Kidney (tissue), 14 donors: ENCODE measurements around the gene HMX2. TPM values are rescaled to one million over a fixed set of nuclear protein-coding genes. Genes with fewer than 3 reads are reported as not detected.

Experiments used
- DNase-seq, 5 donors: peaks; one replicate each; pipeline ENCODE4 v3.0.0-alpha.2; 2013 to 2020
- FAIRE-seq: peaks from 2 replicates; lab custom pipeline; 2012; peaks lifted over from hg19 to GRCh38; lab: Jason Lieb, UNC
- H3K27ac ChIP-seq, 2 donors: one replicate each; pipeline ENCODE4 v1.7.0; 2013; ENCODE audit warnings: low read depth in 2 of 2, low read length in 2 of 2, inconsistent platforms in 1 of 2
- H3K27me3 ChIP-seq: one replicate; pipeline ENCODE4 v1.7.1; 2013; ENCODE audit warnings: low read length, inconsistent platforms; ENCODE audit not compliant: control insufficient read depth, insufficient read depth
- H3K36me3 ChIP-seq, 3 donors: one replicate each; pipeline versions ENCODE4 v1.7.0 to v1.7.1; 2013; ENCODE audit warnings: low read length in 3 of 3, control low read depth in 1 of 3, inconsistent platforms in 1 of 3; ENCODE audit not compliant: insufficient read depth in 3 of 3, control insufficient read depth in 2 of 3
- H3K4me1 ChIP-seq, 3 donors: one replicate each; pipeline versions ENCODE4 v1.7.0 to v1.7.1; 2013; ENCODE audit warnings: low read length in 3 of 3, inconsistent platforms in 1 of 3, low read depth in 1 of 3; ENCODE audit not compliant: control insufficient read depth in 2 of 3, insufficient read depth in 2 of 3
- H3K4me3 ChIP-seq, 3 donors: one replicate each; pipeline versions ENCODE4 v1.7.0 to v1.8.1; 2013; ENCODE audit warnings: low read length in 3 of 3, control low read depth in 1 of 3, inconsistent platforms in 1 of 3
- H3K9ac ChIP-seq, 3 donors: one replicate each; pipeline versions ENCODE4 v1.7.0 to v1.7.1; 2013; ENCODE audit warnings: low read length in 3 of 3, control low read depth in 1 of 3, inconsistent platforms in 1 of 3
- H3K9me3 ChIP-seq, 3 donors: one replicate each; pipeline versions ENCODE4 v1.7.0 to v1.7.1; 2013; ENCODE audit warnings: low read length in 3 of 3, control low read depth in 1 of 3, inconsistent platforms in 1 of 3; ENCODE audit not compliant: control insufficient read depth in 2 of 3, insufficient read depth in 1 of 3
- intact Hi-C: fragments of 100-400 bp; cut with DNase I; formaldehyde crosslinking; loops from one replicate; pipeline ENCODE4 v1.11.1; 2022
- polyA plus RNA-seq: library from polyadenylated mRNA; stranded (reverse); fragments of 350-450 nt; fragmentation: Illumina TruSeq; extraction: RNeasy Lipid Tissue Mini Kit (QIAGEN cat#74804); gene quantifications from one replicate; pipeline ENCODE4 v1.2.3, GENCODE V29; 2014; ENCODE audit warnings: low read depth, low replicate concordance; ENCODE audit not compliant: insufficient read depth
- total RNA-seq: library from RNA; stranded (reverse); fragmentation: NEBNext Ultra II Directional; extraction: Animal tissue kit (Norgen Biotek cat#: 25700); gene quantifications from one replicate; pipeline ENCODE4 v1.2.1, GENCODE V29; 2021
- TF ChIP-seq, protein P1 (sequence below): IDR thresholded peaks from 3 replicates; pipeline ENCODE4 v1.5.1; 2012; ENCODE audit warnings: mild to moderate bottlenecking, moderate library complexity, borderline replicate concordance; ENCODE audit not compliant: insufficient read depth; ENCODE audit errors: extremely low read depth
- donor health status: control.
- donor health status: control.
- donor health status: control.
- donor health status: control.
- donor health status: control.
- donor health status: DM: yes; HTN: yes; CAD: no.
- donor health status: Normal renal cell carcinoma (clear cell type).

The HMX2 gene
- total and polyA plus RNA-seq, 2 donors from 2014 or later, result 0.25 to 4.0 TPM

DNA sequence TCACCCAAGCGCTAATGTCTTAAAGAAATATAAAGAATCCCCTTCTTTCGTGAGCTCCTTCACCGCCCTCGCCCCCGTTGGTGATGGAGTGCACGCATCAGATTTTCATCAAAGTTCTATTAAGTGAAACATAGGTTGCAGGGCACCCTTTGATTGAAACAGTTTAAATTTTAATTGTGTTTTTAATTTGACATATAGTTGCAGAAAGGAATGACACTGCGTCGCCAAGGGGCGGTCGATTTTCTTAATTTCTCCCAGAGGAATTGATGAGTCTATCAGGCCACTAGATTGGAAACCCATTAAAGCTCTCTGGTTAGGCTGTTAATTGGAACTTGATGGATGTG is 4.1 kb upstream of the HMX2 start:
- Histone ChIP-seq H3K4me3 (no peak overlapping the region), H3K9me3 (no peaks in the 10 kb centered on the region), H3K36me3 (no peaks in the 10 kb centered on the region), H3K9ac (no peak overlapping the region), H3K27ac (no peak overlapping the region), H3K4me1 (peaks cover 0 to 2% (median 0%) of the 10 kb centered on the region in 3 donors), H3K27me3 (peaks cover 84% of the 10 kb centered on the region)
- FAIRE-seq (no peak), DNase-seq (no peak)
- TF ChIP-seq, protein P1, sequence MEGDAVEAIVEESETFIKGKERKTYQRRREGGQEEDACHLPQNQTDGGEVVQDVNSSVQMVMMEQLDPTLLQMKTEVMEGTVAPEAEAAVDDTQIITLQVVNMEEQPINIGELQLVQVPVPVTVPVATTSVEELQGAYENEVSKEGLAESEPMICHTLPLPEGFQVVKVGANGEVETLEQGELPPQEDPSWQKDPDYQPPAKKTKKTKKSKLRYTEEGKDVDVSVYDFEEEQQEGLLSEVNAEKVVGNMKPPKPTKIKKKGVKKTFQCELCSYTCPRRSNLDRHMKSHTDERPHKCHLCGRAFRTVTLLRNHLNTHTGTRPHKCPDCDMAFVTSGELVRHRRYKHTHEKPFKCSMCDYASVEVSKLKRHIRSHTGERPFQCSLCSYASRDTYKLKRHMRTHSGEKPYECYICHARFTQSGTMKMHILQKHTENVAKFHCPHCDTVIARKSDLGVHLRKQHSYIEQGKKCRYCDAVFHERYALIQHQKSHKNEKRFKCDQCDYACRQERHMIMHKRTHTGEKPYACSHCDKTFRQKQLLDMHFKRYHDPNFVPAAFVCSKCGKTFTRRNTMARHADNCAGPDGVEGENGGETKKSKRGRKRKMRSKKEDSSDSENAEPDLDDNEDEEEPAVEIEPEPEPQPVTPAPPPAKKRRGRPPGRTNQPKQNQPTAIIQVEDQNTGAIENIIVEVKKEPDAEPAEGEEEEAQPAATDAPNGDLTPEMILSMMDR, result no peak
- intact Hi-C loops, result no loop called here

DNA sequence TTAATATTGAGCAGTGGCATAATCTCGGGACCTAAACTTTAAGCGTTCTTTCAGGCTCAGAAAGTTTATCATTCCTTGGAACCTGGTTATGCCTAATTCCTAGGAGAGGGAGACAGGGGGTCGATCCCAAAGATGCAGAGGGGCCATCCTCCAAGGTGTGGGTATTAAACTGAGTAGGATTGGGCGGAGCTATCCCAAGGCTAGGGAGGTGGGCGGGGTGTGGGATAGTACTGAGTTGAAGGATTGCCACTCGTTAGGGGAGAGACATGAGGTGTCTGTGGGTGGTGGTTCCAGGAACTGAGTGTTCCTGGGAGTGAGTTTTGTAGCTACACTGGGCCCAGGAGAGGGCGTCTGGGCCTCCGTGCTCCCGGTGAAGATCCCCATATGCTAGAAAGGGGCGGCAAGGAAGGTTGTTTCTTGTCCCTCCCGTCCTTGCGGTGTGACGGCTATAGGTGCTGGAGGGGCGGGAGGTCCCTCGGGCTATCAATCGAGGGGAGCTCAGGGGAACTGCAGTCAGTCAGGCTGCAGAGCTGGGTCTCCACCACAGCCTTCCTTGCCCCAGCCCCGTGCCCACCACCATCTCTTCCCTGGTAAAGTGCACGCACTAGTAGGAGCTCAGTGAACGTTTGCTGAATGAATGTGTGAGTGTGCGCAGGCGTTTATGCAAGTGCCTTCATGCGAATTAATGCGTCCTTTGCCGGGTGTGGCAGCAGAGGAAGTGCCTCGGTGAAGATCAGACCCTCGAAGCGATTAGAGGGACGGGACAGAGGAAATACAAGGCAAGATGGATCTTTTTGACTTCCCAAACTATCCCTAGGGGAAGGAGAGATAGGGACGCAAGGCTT is 3.0 kb upstream of the HMX2 start:
- no peak for FAIRE-seq
- H3K9me3 ChIP-seq, result no peaks in the 10 kb centered on the region

GRCh38 chr10:123145542-123146012 is 2.4 kb upstream of the HMX2 start:
- Histone ChIP-seq H3K27me3 (peaks cover 75% of the 10 kb centered on the region), H3K9ac (no peak overlapping the region), H3K9me3 (no peaks in the 10 kb centered on the region), H3K4me3 (no peak overlapping the region), H3K36me3 (no peaks in the 10 kb centered on the region), H3K27ac (no peak overlapping the region), H3K4me1 (peaks cover 0 to 7% (median 0%) of the 10 kb centered on the region in 3 donors)
- intact Hi-C loops, result no loop called here
- FAIRE-seq, result no peak
- no peak for DNase-seq
- TF ChIP-seq, protein P1, result no peak

More for the DNA sequence above, 3.0 kb upstream of the HMX2 start:
- TF ChIP-seq, protein P1, result no peak
- Histone ChIP-seq H3K4me1 (peaks cover 0 to 4% (median 0%) of the 10 kb centered on the region in 3 donors), H3K36me3 (no peaks in the 10 kb centered on the region), H3K4me3 (no peak overlapping the region), H3K27ac (no peak overlapping the region), H3K27me3 (peaks cover 77% of the 10 kb centered on the region), H3K9ac (no peak overlapping the region)
- DNase-seq, result peak in 2 of 5 donors; percentile 44
- intact Hi-C loops, result no loop called here
